OCI-LY1 (cell line): ENCODE data around the gene KLK12.

Experiments used
- H2AFZ ChIP-seq: fragments of 200-600 bp; sonication (generic), shearing (Covaris generic); 2 replicates; pipeline ENCODE4 v1.6.0; 2014; ENCODE audit warnings: antibody characterized with exemption, mild to moderate bottlenecking, low read length
- H3F3A ChIP-seq: fragments of 200-600 bp; sonication (generic), shearing (Covaris generic); 2 replicates; pipeline ENCODE4 v1.6.0; 2014; ENCODE audit warnings: mild to moderate bottlenecking, antibody characterized with exemption, low read length, moderate library complexity; ENCODE audit not compliant: insufficient read depth
- H3K27ac ChIP-seq: fragments of 200-600 bp; sonication (generic); 2 replicates; pipeline ENCODE4 v1.5.1; 2014; ENCODE audit warnings: low read length, mixed run types, mild to moderate bottlenecking, low read depth; ENCODE audit not compliant: poor library complexity, severe bottlenecking
- H3K27me3 ChIP-seq: fragments of 200-600 bp; sonication (generic); 2 replicates; pipeline ENCODE4 v1.6.0; 2014; ENCODE audit warnings: antibody characterized with exemption, mild to moderate bottlenecking, low read length, moderate library complexity; ENCODE audit not compliant: insufficient read depth
- H3K36me3 ChIP-seq: fragments of 200-600 bp; sonication (generic); 2 replicates; pipeline ENCODE4 v1.6.1; 2014; ENCODE audit warnings: mild to moderate bottlenecking, antibody characterized with exemption, low read length, moderate library complexity, mixed read lengths; ENCODE audit not compliant: insufficient read depth
- H3K4me1 ChIP-seq: fragments of 200-600 bp; sonication (generic); 2 replicates; pipeline ENCODE4 v1.5.1; 2014; ENCODE audit warnings: mild to moderate bottlenecking, low read length, moderate library complexity; ENCODE audit not compliant: insufficient read depth, severe bottlenecking
- H3K4me2 ChIP-seq: fragments of 200-600 bp; sonication (generic), shearing (Covaris generic); 2 replicates; pipeline ENCODE4 v1.6.1; 2014; ENCODE audit warnings: low read length
- H3K4me3 ChIP-seq: fragments of 200-600 bp; sonication (generic); 2 replicates; pipeline ENCODE4 v1.5.1; 2014; ENCODE audit warnings: low read length, low read depth, mild to moderate bottlenecking, mixed read lengths; ENCODE audit not compliant: poor library complexity, severe bottlenecking
- H3K79me2 ChIP-seq: fragments of 200-600 bp; shearing (Covaris generic); 2 replicates; pipeline ENCODE4 v1.6.1; 2016; ENCODE audit warnings: mixed run types, low read length, mixed read lengths; ENCODE audit not compliant: insufficient read depth
- H3K9ac ChIP-seq: fragments of 200-600 bp; sonication (generic), shearing (Covaris generic); 2 replicates; pipeline ENCODE4 v1.6.1; 2014; ENCODE audit warnings: mild to moderate bottlenecking, low read length, mixed read lengths
- H3K9me2 ChIP-seq: fragments of 200-600 bp; sonication (generic), shearing (Covaris generic); 2 replicates; pipeline ENCODE4 v1.6.1; 2014; ENCODE audit warnings: low read depth, mild to moderate bottlenecking, low read length, mixed read lengths
- H3K9me3 ChIP-seq: fragments of 200-600 bp; shearing (Covaris generic); 2 replicates; pipeline ENCODE4 v1.6.1; 2014; ENCODE audit warnings: low read length, mixed read lengths
- H4K20me1 ChIP-seq: fragments of 200-600 bp; sonication (generic), shearing (Covaris generic); 2 replicates; pipeline ENCODE4 v1.6.0; 2016; ENCODE audit warnings: mild to moderate bottlenecking, low read length; ENCODE audit not compliant: insufficient read depth
- EZH2 ChIP-seq: fragments of 200-600 bp; sonication (generic), shearing (Covaris generic); IDR thresholded peaks from 2 replicates; pipeline ENCODE4 v1.8.0; 2017; ENCODE audit warnings: borderline replicate concordance, mixed run types, mild to moderate bottlenecking, antibody characterized with exemption, low read length, moderate library complexity, mixed read lengths
- TF ChIP-seq, protein P1 (sequence below): fragments of 200-600 bp; sonication (generic), shearing (Covaris generic); IDR thresholded peaks from 2 replicates; pipeline ENCODE4 v1.5.1; 2017; ENCODE audit warnings: mild to moderate bottlenecking, antibody characterized with exemption, low read length, moderate library complexity, mixed read lengths

The KLK12 gene

DNA sequence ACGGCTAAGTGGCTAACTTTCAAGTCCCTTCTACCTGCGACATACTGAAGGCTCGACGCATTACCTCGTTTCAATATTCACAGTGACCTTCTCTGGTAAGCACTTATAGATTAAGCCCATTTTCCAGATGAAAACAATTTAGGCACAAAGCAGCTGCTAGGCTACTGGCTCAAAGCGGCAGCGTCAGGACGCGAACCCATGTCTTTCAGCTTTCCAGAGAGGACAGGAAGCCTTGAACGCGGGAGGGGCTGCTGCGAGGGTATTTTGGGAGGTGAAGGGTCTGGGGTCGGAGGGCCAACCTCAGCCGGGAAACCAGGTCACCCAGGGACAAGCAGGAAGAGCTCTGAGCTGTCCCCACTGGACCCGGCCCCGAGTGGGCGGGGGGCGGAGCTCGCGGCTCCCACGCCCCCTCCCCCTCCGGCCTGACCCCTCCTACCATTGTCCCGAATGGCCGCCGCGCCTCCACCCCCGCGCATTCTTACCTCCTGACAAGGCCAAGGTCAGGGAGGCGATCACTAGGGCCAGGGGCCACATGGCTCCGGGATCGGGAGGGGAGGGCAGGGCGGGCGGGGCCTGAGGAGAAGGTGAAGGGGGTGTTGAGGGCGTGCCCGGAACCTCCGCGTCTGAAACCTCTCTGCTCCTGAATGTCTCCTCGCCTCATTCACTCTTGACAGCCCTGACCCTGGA lies 29.9 kb upstream of the KLK12 start, which contains the start of gene KLK13:
Gene KLK13 (minus strand): TSS at position 559 of the 687 bp plus-strand sequence. CDS start 25 bp downstream, at position 534.
- Histone ChIP-seq H3K79me2 (no peaks in the 10 kb centered on the region), H3K36me3 (no peaks in the 10 kb centered on the region), H4K20me1 (no peaks in the 10 kb centered on the region), H3K9ac (no peak within 1 kb of the TSS), H3K4me1 (no peaks in the 10 kb centered on the region), H2AFZ (no peak within 1 kb of the TSS), H3K4me3 (no peak within 1 kb of the TSS), H3K27me3 (no peaks in the 10 kb centered on the region; the same call in none of the 2 replicates), H3F3A (no peaks in the 10 kb centered on the region), H3K27ac (no peak within 1 kb of the TSS), H3K4me2 (no peak within 1 kb of the TSS), H3K9me2 (no peaks in the 10 kb centered on the region), H3K9me3 (no peaks in the 10 kb centered on the region)
- TF ChIP-seq, protein P1, sequence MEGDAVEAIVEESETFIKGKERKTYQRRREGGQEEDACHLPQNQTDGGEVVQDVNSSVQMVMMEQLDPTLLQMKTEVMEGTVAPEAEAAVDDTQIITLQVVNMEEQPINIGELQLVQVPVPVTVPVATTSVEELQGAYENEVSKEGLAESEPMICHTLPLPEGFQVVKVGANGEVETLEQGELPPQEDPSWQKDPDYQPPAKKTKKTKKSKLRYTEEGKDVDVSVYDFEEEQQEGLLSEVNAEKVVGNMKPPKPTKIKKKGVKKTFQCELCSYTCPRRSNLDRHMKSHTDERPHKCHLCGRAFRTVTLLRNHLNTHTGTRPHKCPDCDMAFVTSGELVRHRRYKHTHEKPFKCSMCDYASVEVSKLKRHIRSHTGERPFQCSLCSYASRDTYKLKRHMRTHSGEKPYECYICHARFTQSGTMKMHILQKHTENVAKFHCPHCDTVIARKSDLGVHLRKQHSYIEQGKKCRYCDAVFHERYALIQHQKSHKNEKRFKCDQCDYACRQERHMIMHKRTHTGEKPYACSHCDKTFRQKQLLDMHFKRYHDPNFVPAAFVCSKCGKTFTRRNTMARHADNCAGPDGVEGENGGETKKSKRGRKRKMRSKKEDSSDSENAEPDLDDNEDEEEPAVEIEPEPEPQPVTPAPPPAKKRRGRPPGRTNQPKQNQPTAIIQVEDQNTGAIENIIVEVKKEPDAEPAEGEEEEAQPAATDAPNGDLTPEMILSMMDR = no peak
- TF ChIP-seq EZH2 = no peak

DNA sequence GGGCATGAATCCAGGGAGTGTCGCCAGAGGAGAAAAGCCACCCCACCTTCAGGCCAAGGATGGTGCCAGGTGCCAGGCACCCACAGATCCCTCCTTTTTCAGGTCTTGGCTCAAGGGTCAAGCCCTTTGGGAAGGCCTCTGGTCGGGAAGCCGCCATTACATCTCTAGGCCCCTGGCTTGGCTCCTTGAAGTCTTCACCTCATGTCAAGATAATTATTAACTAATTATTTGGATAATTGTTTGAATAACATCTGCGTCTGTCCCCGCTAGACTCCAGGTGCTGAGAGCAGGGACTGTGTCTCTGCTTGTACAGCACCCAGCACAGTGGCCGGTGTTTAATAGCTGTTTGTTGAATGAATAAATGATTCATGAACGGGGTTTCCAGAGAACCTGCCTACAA lies 28.9 kb upstream of the KLK12 start:
- Histone ChIP-seq H3K4me2 (no peak overlapping the region), H2AFZ (no peak overlapping the region), H3F3A (no peaks in the 10 kb centered on the region), H3K9me3 (no peaks in the 10 kb centered on the region), H3K36me3 (no peaks in the 10 kb centered on the region), H3K4me1 (no peaks in the 10 kb centered on the region), H4K20me1 (no peaks in the 10 kb centered on the region), H3K9me2 (no peaks in the 10 kb centered on the region), H3K4me3 (no peak overlapping the region), H3K27me3 (no peaks in the 10 kb centered on the region; the same call in 1 of the 2 replicates), H3K9ac (no peak overlapping the region), H3K27ac (no peak overlapping the region), H3K79me2 (no peaks in the 10 kb centered on the region)
- no peak for TF ChIP-seq EZH2
- TF ChIP-seq, protein P1 = no peak

DNA sequence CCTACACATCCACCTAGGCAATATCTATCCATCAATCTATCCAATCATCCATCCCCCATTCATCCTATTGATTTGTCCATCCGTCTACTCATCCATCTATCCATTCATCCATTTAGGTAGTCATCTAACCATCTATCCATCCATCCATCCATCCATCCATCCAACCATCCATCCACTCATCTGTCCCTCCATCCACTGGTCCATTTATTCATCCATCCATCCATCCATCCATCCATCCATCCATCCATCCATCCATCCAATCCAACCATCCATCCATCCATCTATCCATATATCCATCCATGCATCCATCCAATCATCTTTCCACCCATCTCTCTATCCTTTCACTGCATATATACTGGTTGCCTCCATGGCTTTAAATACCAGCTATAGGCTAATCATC lies 26.2 kb upstream of the KLK12 start:
- no peak overlapping the region for H3K4me3 ChIP-seq
- H3K27me3 ChIP-seq = no peaks in the 10 kb centered on the region
- no peaks in the 10 kb centered on the region for H3K36me3 ChIP-seq
- no peaks in the 10 kb centered on the region for H3K4me1 ChIP-seq
- no peaks in the 10 kb centered on the region for H4K20me1 ChIP-seq
- H2AFZ ChIP-seq = no peak overlapping the region
- no peaks in the 10 kb centered on the region for H3F3A ChIP-seq
- H3K79me2 ChIP-seq = no peaks in the 10 kb centered on the region
- no peak overlapping the region for H3K4me2 ChIP-seq
- TF ChIP-seq, protein P1 = no peak
- no peak for TF ChIP-seq EZH2
- H3K9me2 ChIP-seq = no peaks in the 10 kb centered on the region
- no peak overlapping the region for H3K9ac ChIP-seq
- H3K9me3 ChIP-seq = no peaks in the 10 kb centered on the region
- no peak overlapping the region for H3K27ac ChIP-seq
